K562 (cell line): ENCODE results near the gene DSCAM. TPM values are rescaled to one million over a fixed set of nuclear protein-coding genes. Genes with fewer than 3 reads are reported as not detected.

ENCODE experiments used
- ATAC-seq: fragments of 200-7000 bp; cut with Tn5 transposase; 3 replicates; pipeline ENCODE4 v1.9.1; 2020; ENCODE audit warnings: moderate library complexity
- BruUV-seq: library from RNA; stranded (reverse); fragments of 400-500 nt; replicated peaks from 2 replicates; lab custom pipeline; 2021; lab: Mats Ljungman, UMichigan
- CTCF ChIA-PET: fragments of 300-600 bp; formaldehyde crosslinking; extraction: SDS; loops from one replicate; lab custom pipeline; 2021; ENCODE audit warnings: low intra/inter-chr PET ratio; lab: Yijun Ruan, JAX
- POLR2A ChIA-PET: fragments of 300-600, 350-650 bp; sonication (Branson Sonifier 250); formaldehyde crosslinking; extraction: SDS; loops from one replicate; lab custom pipeline; 2021; ENCODE audit warnings: antibody characterized with exemption, inconsistent platforms; lab: Yijun Ruan, JAX
- DNase-seq, 4 experiments: peaks; one replicate each; pipeline versions ENCODE4 v3.0.0 to v3.0.0-alpha.2; 2011 to 2018; ENCODE audit warnings: low spot score in 3 of 4, mixed read lengths in 3 of 4; ENCODE audit errors: extremely low read depth in 1 of 4
- FAIRE-seq: peaks from 2 replicates; lab custom pipeline; 2011; peaks lifted over from hg19 to GRCh38; lab: Jason Lieb, UNC
- H2AFZ ChIP-seq: 2 replicates; pipeline ENCODE4 v1.6.0; 2011; ENCODE audit warnings: low read depth, low read length, control low read depth, inconsistent platforms
- H3K27ac ChIP-seq: fragments of 200-600 bp; 3 replicates; pipeline ENCODE4 v1.8.0; 2011; ENCODE audit warnings: low read depth, mild to moderate bottlenecking, control low read depth, inconsistent platforms, low read length, moderate library complexity, mixed read lengths; ENCODE audit errors: extremely low read depth
- H3K27me3 ChIP-seq, 2 experiments: fragments of 300-600 bp in 1 of 2; 2 replicates in 1 of 2; 3 replicates in 1 of 2; pipeline versions ENCODE4 v1.6.0 to v1.8.0; 2011; ENCODE audit warnings: inconsistent platforms in 2 of 2, low read length in 2 of 2, mild to moderate bottlenecking in 1 of 2, mixed read lengths in 1 of 2, moderate library complexity in 1 of 2; ENCODE audit not compliant: control insufficient read depth in 2 of 2, insufficient read depth in 2 of 2
- H3K36me3 ChIP-seq: fragments of 300-600 bp; 3 replicates; pipeline ENCODE4 v1.8.0; 2011; ENCODE audit warnings: mild to moderate bottlenecking, low read length, inconsistent platforms; ENCODE audit not compliant: control insufficient read depth, insufficient read depth
- H3K4me1 ChIP-seq, 2 experiments: fragments of 200-600 bp in 1 of 2; replicated peaks in 1 of 2; 2 replicates in 1 of 2; 3 replicates in 1 of 2; pipeline versions ENCODE4 v1.5.1 to v1.8.0; 2011; ENCODE audit warnings: inconsistent platforms in 2 of 2, low read length in 2 of 2, mild to moderate bottlenecking in 1 of 2, mixed read lengths in 1 of 2, moderate library complexity in 1 of 2; ENCODE audit not compliant: control insufficient read depth in 2 of 2, insufficient read depth in 2 of 2
- H3K4me2 ChIP-seq: 2 replicates; pipeline ENCODE4 v1.6.1; 2011; ENCODE audit warnings: low read length, control low read depth, inconsistent platforms, mixed read lengths; ENCODE audit not compliant: insufficient read depth
- H3K4me3 ChIP-seq: fragments of 200-600 bp; sonication (generic), shearing (Covaris generic); 2 replicates; pipeline ENCODE4 v1.5.1; 2016; ENCODE audit warnings: control low read depth, inconsistent platforms
- H3K79me2 ChIP-seq: fragments of 200-600 bp; 3 replicates; pipeline ENCODE4 v1.8.0; 2011; ENCODE audit warnings: low read length, inconsistent platforms; ENCODE audit not compliant: control insufficient read depth, insufficient read depth
- H3K9ac ChIP-seq, 2 experiments: 2 replicates each; pipeline versions ENCODE4 v1.6.0 to v1.6.1; 2011; ENCODE audit warnings: low read depth in 2 of 2, low read length in 2 of 2, control low read depth in 1 of 2, inconsistent platforms in 1 of 2, mild to moderate bottlenecking in 1 of 2, mixed read lengths in 1 of 2; ENCODE audit not compliant: insufficient read depth in 1 of 2
- H3K9me1 ChIP-seq: one replicate; pipeline ENCODE4 v1.6.0; 2011; ENCODE audit warnings: inconsistent platforms, mild to moderate bottlenecking, low read length, moderate library complexity; ENCODE audit not compliant: control insufficient read depth, insufficient read depth
- H3K9me3 ChIP-seq: replicated peaks from 2 replicates; pipeline ENCODE4 v1.5.1; 2011; ENCODE audit warnings: low read depth, low read length, inconsistent platforms; ENCODE audit not compliant: control insufficient read depth, insufficient read depth
- H4K20me1 ChIP-seq: replicated peaks from 2 replicates; pipeline ENCODE4 v1.6.1; 2011; ENCODE audit warnings: low read length, inconsistent platforms, mixed read lengths; ENCODE audit not compliant: control insufficient read depth, insufficient read depth
- CBX3 ChIP-seq, 2 experiments: IDR thresholded peaks; 1 replicate in 1 of 2; 2 replicates in 1 of 2; pipeline ENCODE4 v1.6.1; 2012; ENCODE audit warnings: inconsistent platforms in 2 of 2, low read length in 2 of 2, borderline replicate concordance in 1 of 2, control low read depth in 1 of 2
- ESRRA ChIP-seq: fragments of 450-650 bp; IDR thresholded peaks from 2 replicates; pipeline ENCODE4 v1.6.1; 2014; ENCODE audit warnings: low read depth, mild to moderate bottlenecking, moderate library complexity, borderline replicate concordance
- NFE2L1 ChIP-seq: fragments of 450-650 bp; IDR thresholded peaks from 2 replicates; pipeline ENCODE4 v1.6.1; 2016; ENCODE audit warnings: missing genetic modification characterization, low read depth, mild to moderate bottlenecking, missing compliant biosample characterization, moderate library complexity, borderline replicate concordance
- PTBP1 ChIP-seq: fragments of 200-400 bp; formaldehyde crosslinking; IDR thresholded peaks from 2 replicates; pipeline ENCODE4 v1.6.1; 2017; ENCODE audit warnings: low read depth, low read length
- SETDB1 ChIP-seq: IDR thresholded peaks from one replicate; pipeline ENCODE4 v1.6.1; 2012; ENCODE audit warnings: low read length, control low read depth, inconsistent platforms
- SP1 ChIP-seq: sonication (generic); formaldehyde crosslinking; IDR thresholded peaks from 2 replicates; pipeline ENCODE4 v1.8.1; 2022; ENCODE audit warnings: mild to moderate bottlenecking, missing genetic modification reagents
- USF2 ChIP-seq: sonication (generic); formaldehyde crosslinking; IDR thresholded peaks from 2 replicates; pipeline ENCODE4 v1.5.0; 2020; ENCODE audit warnings: missing genetic modification reagents
- WGBS: fragments of 100-300 bp; shearing (Covaris generic); methylation state at CpG from one replicate; pipeline ENCODE4 v1.1.6; 2016; ENCODE audit warnings: low coverage, mixed read lengths; ENCODE audit not compliant: insufficient coverage; ENCODE audit errors: missing lambda C conversion rate; 5-methylcytosine and 5-hydroxymethylcytosine counted together
- in situ Hi-C: fragments of 300-500 bp; cut with MboI; formaldehyde crosslinking; loops from 4 replicates; pipeline ENCODE4 v1.15.0; 2018; ENCODE audit warnings: inconsistent platforms, mixed read lengths
- intact Hi-C: fragments of 100-400 bp; cut with micrococcal nuclease; formaldehyde crosslinking; loops from 2 replicates; pipeline ENCODE4 v1.14.2; 2022
- polyA plus RNA-seq, 8 experiments: library from polyadenylated mRNA; depleted of rRNA in 4 of 8; stranded (reverse) in 5 of 8; unstranded in 3 of 8; fragments of >200 nt; fragmentation: Nextera tagmentation in 2 of 8; fragmentation: Illumina TruSeq in 1 of 8; extraction: Ambion mirVana in 2 of 8; extraction: Trizol in 1 of 8; gene quantifications; 2 replicates each; pipeline versions ENCODE4 v1.2.1 to v1.2.3, GENCODE V29; 2011 to 2014; ENCODE audit warnings: inconsistent platforms in 1 of 8, missing spikeins in 1 of 8
- total RNA-seq, 7 experiments: library from RNA; depleted of rRNA in 6 of 7; stranded (reverse); fragments of >200 nt in 6 of 7; fragmentation: Illumina TruSeq in 2 of 7; extraction: Trizol in 2 of 7; gene quantifications; 2 replicates each; pipeline versions ENCODE4 v1.2.1 to v1.2.3, GENCODE V29; 2011 to 2021; ENCODE audit warnings: low replicate concordance in 1 of 7

DSCAM gene
- total and polyA plus RNA-seq, 9 of the 15 experiments (the other 6 are each of a cell fraction or from before 2014, with no cell fraction given): not detected

DNA sequence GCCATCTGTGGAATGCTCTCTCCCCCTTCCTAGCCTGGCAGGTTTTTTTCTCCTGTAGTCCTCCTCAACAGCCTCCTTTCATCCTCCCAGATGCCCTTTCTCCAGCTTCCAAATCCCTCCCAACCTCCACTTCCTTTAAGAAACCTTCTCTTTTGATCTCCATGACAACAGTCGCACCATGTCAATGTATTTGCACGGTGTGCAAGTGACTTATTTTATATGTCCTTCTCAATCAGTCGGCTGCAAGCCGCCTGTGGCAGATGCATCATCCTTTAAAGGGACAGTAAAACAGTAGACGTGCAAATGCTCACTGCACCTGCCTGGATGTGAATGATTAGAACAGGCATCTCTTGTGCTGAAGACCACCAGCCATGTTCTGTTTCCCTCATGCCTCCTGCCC lies 694.5 kb downstream of the DSCAM start:
- no peak overlapping the region for H3K9ac ChIP-seq
- H3K4me2 ChIP-seq: no peak overlapping the region
- ChIA-PET POLR2A (no interaction called here), CTCF (no interaction called here)
- ATAC-seq (no peak), FAIRE-seq (no peak), DNase-seq (no peak)
- no TSS peak for BruUV-seq
- H4K20me1 ChIP-seq: no peaks in the 10 kb centered on the region
- H3K4me3 ChIP-seq: no peak overlapping the region
- no peak overlapping the region for H3K27ac ChIP-seq
- H3K4me1 ChIP-seq: no peaks in the 10 kb centered on the region
- in situ Hi-C loops (no loop called here), intact Hi-C loops (no loop called here)
- no peaks in the 10 kb centered on the region for H3K79me2 ChIP-seq
- TF ChIP-seq SETDB1 (no peak), ESRRA (no peak), USF2 (no peak), PTBP1 (no peak), NFE2L1 (tag) (no peak), CBX3 (IDR thresholded peaks at IDR 0.05; ENCODE audit: borderline replicate concordance in 1 of 2, low read length in 2 of 2) (no peak), SP1 (no peak)
- no peaks in the 10 kb centered on the region for H3K36me3 ChIP-seq
- 0% methylated on average over 5 of the region's 5 CpGs for WGBS
- no peaks in the 10 kb centered on the region for H3K9me3 ChIP-seq
- H2AFZ ChIP-seq: no peak overlapping the region
- no peaks in the 10 kb centered on the region for H3K9me1 ChIP-seq
- H3K27me3 ChIP-seq: no peaks in the 10 kb centered on the region
